Endothelial cell (in vitro differentiated cells): ENCODE measurements around the gene RAD51D. TPM values are rescaled to one million over a fixed set of nuclear protein-coding genes. Genes with fewer than 3 reads are reported as not detected.
"Not testable (repeated sequence)": the region's sequence is repeated elsewhere in the genome, so short reads cannot be mapped to it uniquely, and the experiment has no call there.

ENCODE experiments used
- DNase-seq: peaks from one replicate; pipeline ENCODE4 v3.0.0; 2021; ENCODE audit warnings: low spot score
- H3K27ac Mint-ChIP-seq: one replicate; pipeline ENCODE4 v1.8.0; 2021; ENCODE audit warnings: mixed read lengths, inconsistent platforms; ENCODE audit not compliant: unreplicated experiment
- H3K27me3 Mint-ChIP-seq: one replicate; pipeline ENCODE4 v1.8.0; 2021; ENCODE audit warnings: mild to moderate bottlenecking, moderate library complexity, mixed read lengths, inconsistent platforms; ENCODE audit not compliant: unreplicated experiment
- H3K36me3 Mint-ChIP-seq: one replicate; pipeline ENCODE4 v1.8.0; 2021; ENCODE audit warnings: mild to moderate bottlenecking, low read depth, mixed read lengths, inconsistent platforms; ENCODE audit not compliant: unreplicated experiment
- H3K4me1 Mint-ChIP-seq: one replicate; pipeline ENCODE4 v1.8.0; 2021; ENCODE audit warnings: mild to moderate bottlenecking, mixed read lengths, inconsistent platforms; ENCODE audit not compliant: unreplicated experiment
- H3K4me3 Mint-ChIP-seq: one replicate; pipeline ENCODE4 v1.8.0; 2021; ENCODE audit warnings: mild to moderate bottlenecking, mixed read lengths, inconsistent platforms; ENCODE audit not compliant: unreplicated experiment
- H3K9me3 Mint-ChIP-seq: one replicate; pipeline ENCODE4 v1.8.0; 2021; ENCODE audit warnings: mixed read lengths, inconsistent platforms; ENCODE audit not compliant: unreplicated experiment
- total RNA-seq: library from RNA; stranded (reverse); fragmentation: NEBNext Ultra II Directional; extraction: Animal tissue kit (Norgen Biotek cat#: 25700); gene quantifications from one replicate; pipeline ENCODE4 v1.2.1, GENCODE V29; 2021; ENCODE audit not compliant: unreplicated experiment
- TF ChIP-seq, protein P1 (sequence below): fragments of 200-600 bp; sonication (generic); IDR thresholded peaks from one replicate; pipeline ENCODE4 v1.5.0; 2021; ENCODE audit warnings: antibody characterized with exemption; ENCODE audit not compliant: unreplicated experiment

The RAD51D gene
- total RNA-seq, 1 donor from 2014 or later, result 16.3 TPM

DNA sequence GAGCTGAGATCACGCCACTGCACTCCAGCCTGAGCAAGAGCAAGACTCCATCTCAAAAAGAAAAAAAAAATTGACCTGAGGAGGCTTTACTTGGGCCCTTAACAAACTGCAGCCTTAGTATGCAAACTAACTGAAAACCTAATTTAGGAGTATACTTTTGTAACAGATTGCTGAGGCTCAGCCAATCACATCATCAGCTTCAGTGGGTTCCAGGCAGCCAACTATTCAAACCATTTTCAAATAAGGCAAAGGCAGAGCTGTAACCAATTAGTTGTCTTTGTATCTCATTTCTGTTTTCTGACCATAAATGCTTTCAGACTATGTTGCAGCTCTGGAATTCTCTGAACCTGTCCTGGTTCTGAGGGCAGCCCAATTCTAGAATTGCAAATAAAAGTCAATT is 23.9 kb downstream of the RAD51D start:
- H3K27ac Mint-ChIP-seq, result no peak overlapping the region
- H3K4me1 Mint-ChIP-seq, result no peaks in the 10 kb centered on the region
- no peaks in the 10 kb centered on the region for H3K9me3 Mint-ChIP-seq
- DNase-seq, result no peak
- no peaks in the 10 kb centered on the region for H3K27me3 Mint-ChIP-seq
- peaks cover 4% of the 10 kb centered on the region for H3K36me3 Mint-ChIP-seq
- H3K4me3 Mint-ChIP-seq, result no peak overlapping the region
- TF ChIP-seq, protein P1, sequence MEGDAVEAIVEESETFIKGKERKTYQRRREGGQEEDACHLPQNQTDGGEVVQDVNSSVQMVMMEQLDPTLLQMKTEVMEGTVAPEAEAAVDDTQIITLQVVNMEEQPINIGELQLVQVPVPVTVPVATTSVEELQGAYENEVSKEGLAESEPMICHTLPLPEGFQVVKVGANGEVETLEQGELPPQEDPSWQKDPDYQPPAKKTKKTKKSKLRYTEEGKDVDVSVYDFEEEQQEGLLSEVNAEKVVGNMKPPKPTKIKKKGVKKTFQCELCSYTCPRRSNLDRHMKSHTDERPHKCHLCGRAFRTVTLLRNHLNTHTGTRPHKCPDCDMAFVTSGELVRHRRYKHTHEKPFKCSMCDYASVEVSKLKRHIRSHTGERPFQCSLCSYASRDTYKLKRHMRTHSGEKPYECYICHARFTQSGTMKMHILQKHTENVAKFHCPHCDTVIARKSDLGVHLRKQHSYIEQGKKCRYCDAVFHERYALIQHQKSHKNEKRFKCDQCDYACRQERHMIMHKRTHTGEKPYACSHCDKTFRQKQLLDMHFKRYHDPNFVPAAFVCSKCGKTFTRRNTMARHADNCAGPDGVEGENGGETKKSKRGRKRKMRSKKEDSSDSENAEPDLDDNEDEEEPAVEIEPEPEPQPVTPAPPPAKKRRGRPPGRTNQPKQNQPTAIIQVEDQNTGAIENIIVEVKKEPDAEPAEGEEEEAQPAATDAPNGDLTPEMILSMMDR, result no peak

DNA sequence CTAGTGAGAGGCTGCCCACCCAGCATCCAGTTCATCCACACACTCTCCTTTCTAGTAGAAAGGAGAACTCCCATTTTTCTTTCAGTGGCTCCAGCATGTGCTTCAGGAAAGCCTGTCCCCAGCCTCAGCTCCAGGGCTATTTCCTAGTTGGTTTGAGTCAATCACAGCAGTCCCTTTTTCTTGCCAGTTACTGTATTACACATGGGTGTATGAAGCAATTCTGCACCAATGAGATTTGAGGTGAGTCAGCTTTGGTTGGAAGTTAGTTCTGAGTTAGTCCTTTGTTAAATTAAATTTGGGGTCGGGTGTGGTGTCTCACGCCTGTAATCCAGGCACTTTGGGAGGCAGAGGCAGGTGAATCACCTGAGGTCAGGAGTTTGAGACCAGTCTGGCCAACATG is 24.8 kb downstream of the RAD51D start:
- no peaks in the 10 kb centered on the region for H3K4me1 Mint-ChIP-seq
- H3K27ac Mint-ChIP-seq, result no peak overlapping the region
- no peaks in the 10 kb centered on the region for H3K27me3 Mint-ChIP-seq
- no peaks in the 10 kb centered on the region for H3K9me3 Mint-ChIP-seq
- peaks cover 4% of the 10 kb centered on the region for H3K36me3 Mint-ChIP-seq
- TF ChIP-seq, protein P1, result no peak
- H3K4me3 Mint-ChIP-seq, result no peak overlapping the region
- DNase-seq, result no peak

- H3K27me3 Mint-ChIP-seq, H3K9me3 Mint-ChIP-seq, DNase-seq, H3K27ac Mint-ChIP-seq, H3K4me3 Mint-ChIP-seq, H3K36me3 Mint-ChIP-seq: not testable (repeated sequence)
- H3K4me1 Mint-ChIP-seq, result peaks cover 16% of the 10 kb centered on the region
Measured at GRCh38 chr17:35090707-35091106, 29.0 kb downstream of the RAD51D start.

GRCh38 chr17:35089586-35090296 is 29.9 kb downstream of the RAD51D start:
- no peaks in the 10 kb centered on the region for H3K36me3 Mint-ChIP-seq
- peak overlapping the region; percentile 88 for H3K27ac Mint-ChIP-seq
- H3K9me3 Mint-ChIP-seq, result no peaks in the 10 kb centered on the region
- peak; percentile 40 for DNase-seq
- peaks cover 3% of the 10 kb centered on the region for H3K27me3 Mint-ChIP-seq
- peaks cover 16% of the 10 kb centered on the region for H3K4me1 Mint-ChIP-seq
- TF ChIP-seq, protein P1, result peak; percentile 50
- H3K4me3 Mint-ChIP-seq, result peak overlapping the region; percentile 87

- H3K27me3 Mint-ChIP-seq, result peaks cover 3% of the 10 kb centered on the region
- H3K9me3 Mint-ChIP-seq, result no peaks in the 10 kb centered on the region
- peak overlapping the region; percentile 92 for H3K4me3 Mint-ChIP-seq
- no peaks in the 10 kb centered on the region for H3K36me3 Mint-ChIP-seq
- TF ChIP-seq, protein P1, result peak; percentile 89
- H3K4me1 Mint-ChIP-seq, result peaks cover 16% of the 10 kb centered on the region
- DNase-seq, result peak; percentile 93
- H3K27ac Mint-ChIP-seq, result peak overlapping the region; percentile 88
Measured at GRCh38 chr17:35088881-35089585, 30.6 kb downstream of the RAD51D start.
